ENCODE measurements around the gene CRIP1. TPM values are rescaled to one million over a fixed set of nuclear protein-coding genes. Genes with fewer than 3 reads are reported as not detected.

CRIP1 gene
- total and polyA plus RNA-seq, 2 donors (not counting 3 experiments of a cell fraction or from before 2014, with no cell fraction given), result 3.1 to 8.1 TPM

DNA sequence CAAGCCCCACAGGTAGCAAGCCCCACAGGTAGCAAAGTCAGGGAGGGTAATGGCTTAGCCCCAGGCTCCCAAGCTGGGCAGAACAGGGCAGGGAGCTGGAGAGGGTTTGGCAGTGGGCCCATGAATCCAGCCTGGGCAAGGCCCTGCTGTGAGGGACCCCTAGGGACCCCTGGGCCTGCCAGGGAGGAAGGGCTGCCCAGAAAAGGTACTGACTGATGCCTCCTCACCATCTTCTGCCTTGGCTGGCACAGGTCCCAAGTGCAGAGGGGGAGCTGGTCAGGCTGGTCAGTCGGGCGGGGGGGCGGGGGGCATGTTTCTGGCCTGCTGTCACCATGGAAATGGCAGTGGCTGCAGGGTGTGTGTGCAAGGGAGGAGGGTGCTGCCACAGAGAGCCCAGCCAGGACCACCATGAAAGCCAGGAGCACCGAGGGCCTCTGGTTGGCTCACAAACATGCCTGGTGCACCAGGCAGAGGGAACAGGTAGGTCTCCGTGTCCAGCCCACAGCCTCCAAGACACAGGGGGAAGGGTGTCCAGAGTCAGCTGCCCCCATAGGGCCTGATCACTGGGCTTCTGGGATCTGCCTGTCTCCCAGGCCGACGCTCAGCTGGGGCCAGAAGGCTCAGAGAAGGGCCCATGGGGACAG is 13.5 kb upstream of the CRIP1 start:
- peaks cover 10% of the 10 kb centered on the region for H3K79me2 ChIP-seq (ENCODE audit: control insufficient read depth, insufficient read depth, low read length)
- dilution Hi-C loops (cut with MboI; ENCODE audit: extremely low pct_ligation_motif_present, low sequenced_read_pairs), result no loop called here
- intact Hi-C loops (cut with micrococcal nuclease), result no loop called here
- TF ChIP-seq POLR2A (IDR thresholded peaks at IDR 0.05; ENCODE audit: low read depth, low read length), result no peak
- no peak for TF ChIP-seq GATA2 (IDR thresholded peaks at IDR 0.05; ENCODE audit: insufficient read depth, insufficient read length, low read depth, low read length)
- no peak for TF ChIP-seq EZH2 (IDR thresholded peaks at IDR 0.05; ENCODE audit: borderline replicate concordance, low read depth, low read length, severe bottlenecking)
- no peak for TF ChIP-seq JUN (IDR thresholded peaks at IDR 0.05; ENCODE audit: borderline replicate concordance, insufficient read depth, insufficient read length, low read depth)
- no peak for TF ChIP-seq MYC (IDR thresholded peaks at IDR 0.05; ENCODE audit: low read depth, low read length)
- no peak for TF ChIP-seq FOS (IDR thresholded peaks at IDR 0.05; ENCODE audit: borderline replicate concordance, insufficient read depth, low read length)
- no peak for TF ChIP-seq POLR2AphosphoS5 (IDR thresholded peaks at IDR 0.05; ENCODE audit: insufficient read depth, low read depth, low read length)
- TF ChIP-seq, protein P1, sequence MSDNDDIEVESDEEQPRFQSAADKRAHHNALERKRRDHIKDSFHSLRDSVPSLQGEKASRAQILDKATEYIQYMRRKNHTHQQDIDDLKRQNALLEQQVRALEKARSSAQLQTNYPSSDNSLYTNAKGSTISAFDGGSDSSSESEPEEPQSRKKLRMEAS (IDR thresholded peaks at IDR 0.05; ENCODE audit: insufficient read depth, insufficient read length), result no peak
- TF ChIP-seq, protein P2, sequence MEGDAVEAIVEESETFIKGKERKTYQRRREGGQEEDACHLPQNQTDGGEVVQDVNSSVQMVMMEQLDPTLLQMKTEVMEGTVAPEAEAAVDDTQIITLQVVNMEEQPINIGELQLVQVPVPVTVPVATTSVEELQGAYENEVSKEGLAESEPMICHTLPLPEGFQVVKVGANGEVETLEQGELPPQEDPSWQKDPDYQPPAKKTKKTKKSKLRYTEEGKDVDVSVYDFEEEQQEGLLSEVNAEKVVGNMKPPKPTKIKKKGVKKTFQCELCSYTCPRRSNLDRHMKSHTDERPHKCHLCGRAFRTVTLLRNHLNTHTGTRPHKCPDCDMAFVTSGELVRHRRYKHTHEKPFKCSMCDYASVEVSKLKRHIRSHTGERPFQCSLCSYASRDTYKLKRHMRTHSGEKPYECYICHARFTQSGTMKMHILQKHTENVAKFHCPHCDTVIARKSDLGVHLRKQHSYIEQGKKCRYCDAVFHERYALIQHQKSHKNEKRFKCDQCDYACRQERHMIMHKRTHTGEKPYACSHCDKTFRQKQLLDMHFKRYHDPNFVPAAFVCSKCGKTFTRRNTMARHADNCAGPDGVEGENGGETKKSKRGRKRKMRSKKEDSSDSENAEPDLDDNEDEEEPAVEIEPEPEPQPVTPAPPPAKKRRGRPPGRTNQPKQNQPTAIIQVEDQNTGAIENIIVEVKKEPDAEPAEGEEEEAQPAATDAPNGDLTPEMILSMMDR (IDR thresholded peaks at IDR 0.05; ENCODE audit: extremely low read depth in 1 of 2, insufficient read depth in 1 of 2, low read depth in 1 of 2, low read length in 2 of 2), result no peak
- no peak overlapping the region for H2AFZ ChIP-seq (ENCODE audit: low read depth, low read length)
- H3K36me3 ChIP-seq (ENCODE audit: control insufficient read depth in 2 of 2, extremely low read depth in 1 of 2, insufficient read depth in 2 of 2, low read length in 2 of 2), result peaks cover 3 to 12% of the 10 kb centered on the region in 2 experiments
- H3K27me3 ChIP-seq (ENCODE audit: control insufficient read depth in 2 of 2, insufficient read depth in 2 of 2, low read length in 2 of 2), result no peaks in the 10 kb centered on the region
- POLR2A ChIA-PET, result no interaction called here
- peaks cover 19% of the 10 kb centered on the region for H3K4me1 ChIP-seq (ENCODE audit: control insufficient read depth, extremely low read depth, insufficient read depth, low read length)
- BruUV-seq (replicated peaks), result no TSS peak
- no peak overlapping the region for H3K4me3 ChIP-seq (replicated peaks in 1 of 3; ENCODE audit: insufficient read depth in 1 of 3, low read depth in 1 of 3, low read length in 3 of 3)
- H3K27ac ChIP-seq (ENCODE audit: insufficient read depth, low read depth, low read length), result peak overlapping the region; percentile 38
- no peak for FAIRE-seq
- no peaks in the 10 kb centered on the region for H3K9me3 ChIP-seq (replicated peaks; ENCODE audit: control insufficient read depth, insufficient read depth, low read length)
- no peaks in the 10 kb centered on the region for H4K20me1 ChIP-seq (replicated peaks; ENCODE audit: control insufficient read depth, extremely low read depth, insufficient read depth, low read length)
- H3K9me1 ChIP-seq (replicated peaks; ENCODE audit: control insufficient read depth, extremely low read depth, insufficient read depth, low read length), result no peaks in the 10 kb centered on the region
- DNase-seq (ENCODE audit: low read depth, low spot score), result no peak
- CTCF ChIA-PET, result interaction anchor here (1.1 to 6.3 kb wide), 4 partner anchors 8 to 25 kb away, joined by 4 to 53 read pairs (median 18); no protein-coding TSS in a partner anchor
- no peak overlapping the region for H3K9ac ChIP-seq (replicated peaks; ENCODE audit: extremely low read depth, insufficient read depth, low read length)
- peak overlapping the region; percentile 52 for H3K4me2 ChIP-seq (ENCODE audit: insufficient read depth, low read length)

Measured in endothelial cell of umbilical vein (primary cell).